Measurements from ENCODE around the gene OGFRL1. TPM values are rescaled to one million over a fixed set of nuclear protein-coding genes. Genes with fewer than 3 reads are reported as not detected.
"Not testable (repeated sequence)": the region's sequence is repeated elsewhere in the genome, so short reads cannot be mapped to it uniquely, and the experiment has no call there.

OGFRL1 gene
- total and polyA plus RNA-seq, 4 donors, result 0.71 to 9.3 (median 3.3) TPM

GRCh38 chr6:71262914-71263313, 25.7 kb upstream of the OGFRL1 start:
- WGBS, result 71% methylated on average over 7 of the region's 7 CpGs
- no peak for TF ChIP-seq TAF1 (conservative IDR thresholded peaks at IDR 0.05)
- no peak overlapping the region for H3K27ac ChIP-seq (ENCODE audit: low read depth in 1 of 2, low read length in 2 of 2)

GRCh38 chr6:71266392-71266791, 22.2 kb upstream of the OGFRL1 start:
- H3K36me3 ChIP-seq (ENCODE audit: control insufficient read depth in 4 of 4, insufficient read depth in 3 of 4, low read depth in 1 of 4, low read length in 3 of 4); H3K9ac ChIP-seq (ENCODE audit: low read depth in 1 of 2, low read length in 2 of 2); H3K9me3 ChIP-seq (ENCODE audit: control insufficient read depth in 4 of 4, low read length in 3 of 4); H3K27ac ChIP-seq (ENCODE audit: low read depth in 1 of 2, low read length in 2 of 2); H3K27me3 ChIP-seq (ENCODE audit: control insufficient read depth in 4 of 4, insufficient read depth in 4 of 4, low read length in 3 of 4); H3K4me1 ChIP-seq (ENCODE audit: control insufficient read depth in 4 of 4, insufficient read depth in 4 of 4, low read length in 3 of 4); DNase-seq (ENCODE audit: low spot score); H3K4me3 ChIP-seq (ENCODE audit: low read depth in 1 of 3, low read length in 3 of 3): not testable (repeated sequence)
- 94% methylated on average over 21 of the region's 24 CpGs for whole genome bisulfite sequencing

More at GRCh38 chr6:71262914-71263313, 25.7 kb upstream of the OGFRL1 start:
- Histone ChIP-seq H3K4me1 (ENCODE audit: control insufficient read depth in 4 of 4, insufficient read depth in 4 of 4, low read length in 3 of 4) (no peaks in the 10 kb centered on the region), H3K4me3 (ENCODE audit: low read depth in 1 of 3, low read length in 3 of 3) (no peak overlapping the region), H3K36me3 (ENCODE audit: control insufficient read depth in 4 of 4, insufficient read depth in 3 of 4, low read depth in 1 of 4, low read length in 3 of 4) (no peaks in the 10 kb centered on the region), H3K27me3 (ENCODE audit: control insufficient read depth in 4 of 4, insufficient read depth in 4 of 4, low read length in 3 of 4) (no peaks in the 10 kb centered on the region), H3K9me3 (ENCODE audit: control insufficient read depth in 4 of 4, low read length in 3 of 4) (no peaks in the 10 kb centered on the region), H3K9ac (ENCODE audit: low read depth in 1 of 2, low read length in 2 of 2) (no peak overlapping the region)
- no peak for DNase-seq (ENCODE audit: low spot score)

- no peaks in the 10 kb centered on the region for H3K9me3 ChIP-seq (ENCODE audit: control insufficient read depth in 4 of 4, low read length in 3 of 4)
- no peaks in the 10 kb centered on the region for H3K36me3 ChIP-seq (ENCODE audit: control insufficient read depth in 4 of 4, insufficient read depth in 3 of 4, low read depth in 1 of 4, low read length in 3 of 4)
- TF ChIP-seq REST (IDR thresholded peaks at IDR 0.05), result no peak
- TF ChIP-seq YY1 (IDR thresholded peaks at IDR 0.05), result no peak
- no peak for TF ChIP-seq CTCF (IDR thresholded peaks at IDR 0.05; ENCODE audit: low read depth, low read length, missing input control)
- TF ChIP-seq TAF1 (conservative IDR thresholded peaks at IDR 0.05), result no peak
- TF ChIP-seq RXRA (IDR thresholded peaks at IDR 0.05), result no peak
- no peak for TF ChIP-seq SP1 (IDR thresholded peaks at IDR 0.05)
- no peak for TF ChIP-seq FOXA2 (IDR thresholded peaks at IDR 0.05)
- no peak for TF ChIP-seq EGR1 (IDR thresholded peaks at IDR 0.05; ENCODE audit: low read depth in 2 of 2)
- no peak for DNase-seq (ENCODE audit: low spot score)
- 68% methylated on average over 3 of the region's 3 CpGs for WGBS
- H3K27me3 ChIP-seq (ENCODE audit: control insufficient read depth in 4 of 4, insufficient read depth in 4 of 4, low read length in 3 of 4), result no peaks in the 10 kb centered on the region
- H3K4me1 ChIP-seq (ENCODE audit: control insufficient read depth in 4 of 4, insufficient read depth in 4 of 4, low read length in 3 of 4), result no peaks in the 10 kb centered on the region
- H3K27ac ChIP-seq (ENCODE audit: low read depth in 1 of 2, low read length in 2 of 2), result no peak overlapping the region
- no peak overlapping the region for H3K4me3 ChIP-seq (ENCODE audit: low read depth in 1 of 3, low read length in 3 of 3)
- H3K9ac ChIP-seq (ENCODE audit: low read depth in 1 of 2, low read length in 2 of 2), result no peak overlapping the region
Measured at GRCh38 chr6:71268735-71269437, 19.7 kb upstream of the OGFRL1 start.

Data from liver (tissue), 9 donors.